Activated T-helper 1 cell treated with anti-CD3 and anti-CD28 coated beads, Interleukin-12 subunit alpha, Interleukin-12 subunit beta, Interleukin-2, Interleukin-4 antibody, amounts not matched to agents 30 ng/mL and 10 ng/mL and 1 ng/mL, durations not matched to agents 14 hours and 24 hours and 36 hours (primary cell): ENCODE results near the gene SPIRE1. TPM values are rescaled to one million over a fixed set of nuclear protein-coding genes. Genes with fewer than 3 reads are reported as not detected.

ENCODE experiments used
- DNase-seq: peaks from one replicate; pipeline ENCODE4 v3.0.0; 2021; ENCODE audit warnings: low spot score
- H3K27ac Mint-ChIP-seq: one replicate; pipeline ENCODE4 v1.8.0; 2021; ENCODE audit warnings: mild to moderate bottlenecking, mixed read lengths
- H3K27me3 Mint-ChIP-seq: one replicate; pipeline ENCODE4 v1.8.0; 2022; ENCODE audit warnings: mild to moderate bottlenecking, moderate library complexity, mixed read lengths; ENCODE audit not compliant: insufficient read depth
- H3K36me3 Mint-ChIP-seq: one replicate; pipeline ENCODE4 v1.8.0; 2021; ENCODE audit warnings: low read depth, mixed read lengths
- H3K4me1 Mint-ChIP-seq: one replicate; pipeline ENCODE4 v1.8.0; 2021; ENCODE audit warnings: low read depth, mixed read lengths
- H3K4me3 Mint-ChIP-seq: one replicate; pipeline ENCODE4 v1.8.0; 2021; ENCODE audit warnings: mild to moderate bottlenecking, moderate library complexity, mixed read lengths
- H3K9me3 Mint-ChIP-seq: one replicate; pipeline ENCODE4 v1.8.0; 2021; ENCODE audit warnings: mixed read lengths
- intact Hi-C: fragments of 100-400 bp; cut with micrococcal nuclease; formaldehyde crosslinking; loops from one replicate; pipeline ENCODE4 v1.15.1; 2024
- total RNA-seq: library from RNA; stranded (reverse); gene quantifications from 2 replicates; pipeline ENCODE4 v1.2.3, GENCODE V29; 2022

The SPIRE1 gene
- total RNA-seq, 1 donor from 2014 or later: 8.8 TPM

DNA sequence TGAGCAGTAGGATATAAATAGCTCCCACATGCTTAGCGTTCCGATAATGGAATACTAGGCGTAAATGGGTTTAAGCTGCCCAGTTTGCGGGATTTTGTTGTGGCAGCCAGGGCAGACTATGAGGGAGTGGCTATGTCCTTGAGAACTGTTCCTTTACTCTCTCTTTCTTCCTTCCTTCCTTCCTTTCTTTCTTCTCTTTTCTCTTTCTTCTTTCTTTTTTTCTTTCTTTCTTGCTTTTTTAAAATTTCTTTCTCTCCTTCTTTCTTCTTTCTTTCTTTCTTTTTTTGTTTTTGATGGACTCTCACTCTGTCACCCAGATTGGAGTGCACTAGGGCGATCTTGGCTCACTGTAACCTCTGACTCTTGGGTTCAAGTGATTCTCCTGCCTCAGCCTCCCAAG lies 259.3 kb downstream of the SPIRE1 start:
- no peak for DNase-seq
- Mint-ChIP-seq H3K27me3 (peaks cover 20% of the 10 kb centered on the region), H3K27ac (no peak overlapping the region), H3K9me3 (no peaks in the 10 kb centered on the region), H3K4me3 (no peak overlapping the region), H3K4me1 (peaks cover 4% of the 10 kb centered on the region), H3K36me3 (no peaks in the 10 kb centered on the region)
- intact Hi-C loops: no loop called here

- H3K4me3 Mint-ChIP-seq: no peak overlapping the region
- H3K9me3 Mint-ChIP-seq: no peaks in the 10 kb centered on the region
- no peaks in the 10 kb centered on the region for H3K36me3 Mint-ChIP-seq
- no peaks in the 10 kb centered on the region for H3K4me1 Mint-ChIP-seq
- intact Hi-C loops: no loop called here
- H3K27me3 Mint-ChIP-seq: peaks cover 18% of the 10 kb centered on the region
- no peak for DNase-seq
- no peak overlapping the region for H3K27ac Mint-ChIP-seq
Observed at GRCh38 chr18:12397793-12398192, 260.1 kb downstream of the SPIRE1 start.

DNA sequence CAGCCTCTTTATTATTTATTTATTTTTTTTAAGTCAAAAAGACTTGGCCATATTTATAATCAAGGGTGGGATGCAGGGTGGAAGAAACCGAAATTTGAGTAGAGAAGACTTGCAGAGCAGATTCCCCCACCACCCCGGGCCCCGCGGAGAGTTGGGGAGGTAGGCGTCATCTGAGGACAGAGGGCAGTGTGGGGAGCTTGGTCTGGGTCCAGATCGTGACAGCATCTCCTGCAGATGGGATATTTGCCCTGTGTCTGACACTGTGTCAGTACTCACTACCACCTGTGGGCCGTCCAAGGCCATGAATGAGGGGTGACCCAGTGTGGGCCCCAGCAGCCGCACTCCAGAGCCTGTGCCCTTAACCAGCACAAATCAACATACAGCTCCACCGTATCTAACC lies 260.7 kb downstream of the SPIRE1 start:
- intact Hi-C loops: no loop called here
- Mint-ChIP-seq H3K4me1 (no peaks in the 10 kb centered on the region), H3K27ac (no peak overlapping the region), H3K9me3 (no peaks in the 10 kb centered on the region), H3K36me3 (no peaks in the 10 kb centered on the region), H3K27me3 (peaks cover 14% of the 10 kb centered on the region), H3K4me3 (no peak overlapping the region)
- no peak for DNase-seq

Other genes starting within 250 kb of the SPIRE1 start
- gene CEP76, start 44.6 kb upstream of the SPIRE1 start, total RNA-seq: 16.1 and 17.5 TPM in 2 replicates
- 113 and 118 TPM in 2 replicates for gene PSMG2, start 44.9 kb upstream of the SPIRE1 start, total RNA-seq
- gene PTPN2, start 226.1 kb upstream of the SPIRE1 start, total RNA-seq: 76.7 and 77.1 TPM in 2 replicates